ENCODE results near the gene COL8A1. TPM values are rescaled to one million over a fixed set of nuclear protein-coding genes. Genes with fewer than 3 reads are reported as not detected.

COL8A1 gene
- total and polyA plus RNA-seq, 2 donors (not counting 1 experiment from before 2014, with no cell fraction given) = 0.12 TPM; not detected in 1

DNA sequence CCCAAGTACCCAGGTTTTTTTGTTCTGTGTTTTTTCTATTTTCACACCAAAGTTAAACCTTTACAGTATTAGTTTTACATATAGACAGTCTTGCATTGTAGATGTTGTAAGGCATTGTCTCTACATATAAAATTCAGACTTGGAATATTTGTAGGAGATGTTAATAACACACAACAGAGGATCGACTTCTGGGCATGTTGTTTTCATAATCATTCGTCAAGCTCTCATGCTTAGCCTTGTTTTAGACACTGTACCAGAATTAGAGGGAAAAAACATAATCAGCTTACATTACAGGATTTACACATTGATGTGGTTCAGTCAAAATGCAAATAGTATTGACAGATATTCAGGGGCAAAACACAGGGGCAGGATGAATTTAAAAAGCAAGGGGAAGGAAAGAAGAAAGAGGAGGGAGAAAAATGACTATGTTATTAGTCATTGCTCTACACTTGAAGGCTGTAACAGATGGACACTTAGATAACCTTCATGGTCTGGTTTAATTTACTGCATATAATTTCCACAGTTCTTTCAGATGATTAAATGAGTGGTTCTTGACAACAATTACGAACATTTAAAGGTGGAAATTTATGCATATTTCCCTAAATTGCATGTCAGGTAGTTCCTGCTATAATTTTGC, 186.7 kb downstream of the COL8A1 start:
- H3K4me1 Mint-ChIP-seq = peaks cover 5% of the 10 kb centered on the region
- intact Hi-C loops (cut with micrococcal nuclease) = no loop called here
- H3K36me3 ChIP-seq (replicated peaks in 1 of 2; ENCODE audit: control extremely low read depth in 1 of 2, control insufficient read depth in 1 of 2, extremely low read depth in 1 of 2, insufficient read depth in 2 of 2, low read length in 1 of 2) = no peaks in the 10 kb centered on the region
- H3K27me3 Mint-ChIP-seq = no peaks in the 10 kb centered on the region
- ChIA-PET CTCF (interaction anchor here (2.7 kb wide), 1 partner anchor 16 kb away, joined by 11 read pairs; no protein-coding TSS in a partner anchor), POLR2A (no interaction called here)
- H3K4me2 ChIP-seq (replicated peaks; ENCODE audit: low read depth, low read length, poor library complexity, severe bottlenecking) = no peak overlapping the region
- H3K9ac ChIP-seq (ENCODE audit: low read length) = no peak overlapping the region
- no peaks in the 10 kb centered on the region for H3K27me3 ChIP-seq (replicated peaks in 1 of 4; ENCODE audit: control extremely low read depth in 1 of 4, control insufficient read depth in 3 of 4, insufficient read depth in 4 of 4, low read length in 3 of 4)
- no peak overlapping the region for H3K27ac Mint-ChIP-seq
- no peak overlapping the region for H3K4me3 Mint-ChIP-seq
- H2AFZ ChIP-seq (ENCODE audit: insufficient read depth, low read depth, low read length, poor library complexity, severe bottlenecking) = no peak overlapping the region
- DNase-seq = no peak
- TF ChIP-seq, protein P1, sequence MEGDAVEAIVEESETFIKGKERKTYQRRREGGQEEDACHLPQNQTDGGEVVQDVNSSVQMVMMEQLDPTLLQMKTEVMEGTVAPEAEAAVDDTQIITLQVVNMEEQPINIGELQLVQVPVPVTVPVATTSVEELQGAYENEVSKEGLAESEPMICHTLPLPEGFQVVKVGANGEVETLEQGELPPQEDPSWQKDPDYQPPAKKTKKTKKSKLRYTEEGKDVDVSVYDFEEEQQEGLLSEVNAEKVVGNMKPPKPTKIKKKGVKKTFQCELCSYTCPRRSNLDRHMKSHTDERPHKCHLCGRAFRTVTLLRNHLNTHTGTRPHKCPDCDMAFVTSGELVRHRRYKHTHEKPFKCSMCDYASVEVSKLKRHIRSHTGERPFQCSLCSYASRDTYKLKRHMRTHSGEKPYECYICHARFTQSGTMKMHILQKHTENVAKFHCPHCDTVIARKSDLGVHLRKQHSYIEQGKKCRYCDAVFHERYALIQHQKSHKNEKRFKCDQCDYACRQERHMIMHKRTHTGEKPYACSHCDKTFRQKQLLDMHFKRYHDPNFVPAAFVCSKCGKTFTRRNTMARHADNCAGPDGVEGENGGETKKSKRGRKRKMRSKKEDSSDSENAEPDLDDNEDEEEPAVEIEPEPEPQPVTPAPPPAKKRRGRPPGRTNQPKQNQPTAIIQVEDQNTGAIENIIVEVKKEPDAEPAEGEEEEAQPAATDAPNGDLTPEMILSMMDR (IDR thresholded peaks at IDR 0.05) = no peak
- no peak for TF ChIP-seq EZH2 (IDR thresholded peaks at IDR 0.05; ENCODE audit: borderline replicate concordance, insufficient read depth, low read depth, low read length, poor library complexity, severe bottlenecking)
- H3K4me1 ChIP-seq (ENCODE audit: control insufficient read depth in 2 of 2, insufficient read depth in 2 of 2, low read length in 2 of 2) = no peaks in the 10 kb centered on the region
- H3K27ac ChIP-seq (ENCODE audit: low read length in 2 of 2) = no peak overlapping the region
- no peak overlapping the region for H3K4me3 ChIP-seq (ENCODE audit: control extremely low read depth in 1 of 5, extremely low read depth in 1 of 5, insufficient read depth in 1 of 5, low read depth in 2 of 5, low read length in 4 of 5)
- no peaks in the 10 kb centered on the region for H3K9me3 Mint-ChIP-seq (ENCODE audit: insufficient read depth)
- H3K9me3 ChIP-seq (ENCODE audit: control extremely low read depth in 1 of 3, control insufficient read depth in 2 of 3, insufficient read depth in 1 of 3, low read length in 2 of 3) = no peaks in the 10 kb centered on the region
- H3K79me2 ChIP-seq (ENCODE audit: control insufficient read depth, insufficient read depth, low read length) = peaks cover 34% of the 10 kb centered on the region
- ATAC-seq (ENCODE audit: low read depth) = no peak
- no peaks in the 10 kb centered on the region for H4K20me1 ChIP-seq (ENCODE audit: control insufficient read depth, insufficient read depth, low read length, poor library complexity, severe bottlenecking)
- WGBS (ENCODE audit: insufficient coverage) = no CpG with 5 or more reads among the region's 3 CpGs

DNA sequence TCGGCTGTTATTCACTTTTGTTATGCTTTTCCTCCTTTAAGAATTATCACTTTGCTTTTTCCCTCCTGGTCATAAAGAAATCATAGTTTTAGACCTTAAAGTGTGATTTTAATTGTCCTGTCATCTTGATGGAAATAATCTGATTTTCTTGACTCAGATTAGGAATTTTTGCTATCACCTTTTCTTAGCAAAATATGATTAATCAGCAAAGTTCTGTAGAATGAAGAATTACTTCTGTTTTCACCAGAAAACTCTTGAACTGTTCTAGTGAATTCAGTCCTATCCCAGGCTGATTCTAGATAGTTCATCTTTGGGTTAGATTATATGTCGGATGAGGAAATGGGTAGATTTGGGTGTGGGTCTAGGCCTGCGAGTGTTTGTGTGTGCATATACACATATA, 191.4 kb downstream of the COL8A1 start:
- Histone ChIP-seq H2AFZ (ENCODE audit: insufficient read depth, low read depth, low read length, poor library complexity, severe bottlenecking) (no peak overlapping the region), H3K9ac (ENCODE audit: low read length) (no peak overlapping the region), H3K4me2 (replicated peaks; ENCODE audit: low read depth, low read length, poor library complexity, severe bottlenecking) (no peak overlapping the region), H3K4me1 (ENCODE audit: control insufficient read depth in 2 of 2, insufficient read depth in 2 of 2, low read length in 2 of 2) (no peaks in the 10 kb centered on the region), H3K79me2 (ENCODE audit: control insufficient read depth, insufficient read depth, low read length) (peaks cover 13% of the 10 kb centered on the region), H3K4me3 (ENCODE audit: control extremely low read depth in 1 of 5, extremely low read depth in 1 of 5, insufficient read depth in 1 of 5, low read depth in 2 of 5, low read length in 4 of 5) (no peak overlapping the region), H3K36me3 (replicated peaks in 1 of 2; ENCODE audit: control extremely low read depth in 1 of 2, control insufficient read depth in 1 of 2, extremely low read depth in 1 of 2, insufficient read depth in 2 of 2, low read length in 1 of 2) (no peaks in the 10 kb centered on the region), H3K27ac (ENCODE audit: low read length in 2 of 2) (no peak overlapping the region), H4K20me1 (ENCODE audit: control insufficient read depth, insufficient read depth, low read length, poor library complexity, severe bottlenecking) (no peaks in the 10 kb centered on the region), H3K9me3 (ENCODE audit: control extremely low read depth in 1 of 3, control insufficient read depth in 2 of 3, insufficient read depth in 1 of 3, low read length in 2 of 3) (no peaks in the 10 kb centered on the region), H3K27me3 (replicated peaks in 1 of 4; ENCODE audit: control extremely low read depth in 1 of 4, control insufficient read depth in 3 of 4, insufficient read depth in 4 of 4, low read length in 3 of 4) (no peaks in the 10 kb centered on the region)
- Mint-ChIP-seq H3K9me3 (ENCODE audit: insufficient read depth) (no peaks in the 10 kb centered on the region), H3K27ac (no peak overlapping the region), H3K4me1 (no peaks in the 10 kb centered on the region), H3K27me3 (no peaks in the 10 kb centered on the region), H3K4me3 (no peak overlapping the region)
- DNase-seq (no peak), ATAC-seq (ENCODE audit: low read depth) (no peak)
- POLR2A ChIA-PET = no interaction called here
- intact Hi-C loops (cut with micrococcal nuclease) = loop anchor here (2.0 to 5.0 kb wide), 4 partner anchors 13 to 572 kb away; partner anchors contain the start of genes CMSS1, LNP1 and TOMM70
- CTCF ChIA-PET = interaction anchor here (1.0 to 9.4 kb wide), 4 partner anchors 13 to 760 kb away, joined by 3 to 158 read pairs (median 40); partner anchors contain the start of gene TBC1D23
- WGBS (ENCODE audit: insufficient coverage) = no CpG with 5 or more reads among the region's 3 CpGs
- TF ChIP-seq, protein P1 (IDR thresholded peaks at IDR 0.05) = no peak
- no peak for TF ChIP-seq EZH2 (IDR thresholded peaks at IDR 0.05; ENCODE audit: borderline replicate concordance, insufficient read depth, low read depth, low read length, poor library complexity, severe bottlenecking)
